HepG2 (cell line): ENCODE results near the gene SBNO2. TPM values are rescaled to one million over a fixed set of nuclear protein-coding genes. Genes with fewer than 3 reads are reported as not detected.

Source experiments
- ATAC-seq: fragments of 200-7000 bp; cut with Tn5 transposase; 3 replicates; pipeline ENCODE4 v1.9.1; 2020; ENCODE audit warnings: mild to moderate bottlenecking, moderate library complexity
- BruUV-seq: library from RNA; stranded (reverse); fragments of 400-500 nt; replicated peaks from 2 replicates; lab custom pipeline; 2021; lab: Mats Ljungman, UMichigan
- CTCF ChIA-PET: fragments of 300-600 bp; formaldehyde crosslinking; extraction: SDS; loops from one replicate; lab custom pipeline; 2021; ENCODE audit warnings: low total read pairs, inconsistent platforms, low intra/inter-chr PET ratio; lab: Yijun Ruan, JAX
- POLR2A ChIA-PET: fragments of 350-600 bp; sonication (Branson Sonifier 250); formaldehyde crosslinking; loops from one replicate; lab custom pipeline; 2020; ENCODE audit warnings: antibody characterized with exemption, inconsistent platforms; lab: Yijun Ruan, JAX
- DNase-seq: peaks from one replicate; pipeline ENCODE4 v3.0.0-alpha.2; 2015; ENCODE audit warnings: low spot score
- FAIRE-seq: peaks from 3 replicates; lab custom pipeline; 2011; peaks lifted over from hg19 to GRCh38; lab: Jason Lieb, UNC
- H2AFZ ChIP-seq: one replicate; pipeline ENCODE4 v1.6.1; 2011; ENCODE audit warnings: low read length, inconsistent platforms
- H3K27ac ChIP-seq: fragments of 300-600 bp; 3 replicates; pipeline ENCODE4 v1.8.0; 2011; ENCODE audit warnings: mixed run types, mild to moderate bottlenecking, mixed read lengths, low read length, inconsistent platforms; ENCODE audit not compliant: insufficient read depth; ENCODE audit errors: extremely low read length
- H3K27me3 ChIP-seq, 2 experiments: fragments of 200-600 bp in 1 of 2; 2 replicates in 1 of 2; 3 replicates in 1 of 2; pipeline versions ENCODE4 v1.6.0 to v1.8.0; 2011; ENCODE audit warnings: low read length in 2 of 2, mild to moderate bottlenecking in 2 of 2, moderate library complexity in 2 of 2, inconsistent platforms in 1 of 2; ENCODE audit not compliant: insufficient read depth in 2 of 2, control insufficient read depth in 1 of 2
- H3K36me3 ChIP-seq, 2 experiments: fragments of 200-600 bp in 1 of 2; replicated peaks in 1 of 2; 2 replicates in 1 of 2; 3 replicates in 1 of 2; pipeline versions ENCODE4 v1.5.1 to v1.8.0; 2011; ENCODE audit warnings: low read length in 2 of 2, inconsistent platforms in 1 of 2; ENCODE audit not compliant: insufficient read depth in 2 of 2, control insufficient read depth in 1 of 2
- H3K4me1 ChIP-seq: 2 replicates; pipeline ENCODE4 v1.5.1; 2012; ENCODE audit warnings: low read length, inconsistent platforms; ENCODE audit not compliant: insufficient read depth
- H3K4me2 ChIP-seq: 2 replicates; pipeline ENCODE4 v1.6.0; 2011; ENCODE audit warnings: low read depth, low read length, inconsistent platforms
- H3K4me3 ChIP-seq, 3 experiments: fragments of 200-600 bp in 1 of 3; sonication (generic), shearing (Covaris generic) in 1 of 3; replicated peaks in 1 of 3; 2 replicates each; pipeline ENCODE4 v1.5.1; 2011 to 2016; ENCODE audit warnings: low read length in 3 of 3, inconsistent platforms in 2 of 3, low read depth in 2 of 3, mild to moderate bottlenecking in 2 of 3, control low read depth in 1 of 3, mixed read lengths in 1 of 3; ENCODE audit not compliant: insufficient read depth in 1 of 3
- H3K79me2 ChIP-seq: one replicate; pipeline ENCODE4 v1.6.1; 2011; ENCODE audit warnings: low read length, inconsistent platforms; ENCODE audit not compliant: insufficient read depth
- H3K9ac ChIP-seq: 2 replicates; pipeline ENCODE4 v1.6.0; 2011; ENCODE audit warnings: mild to moderate bottlenecking, low read depth, low read length, inconsistent platforms; ENCODE audit not compliant: insufficient read depth
- H3K9me3 ChIP-seq: 2 replicates; pipeline ENCODE4 v1.5.1; 2012; ENCODE audit warnings: mild to moderate bottlenecking, low read length
- H4K20me1 ChIP-seq: 2 replicates; pipeline ENCODE4 v1.6.0; 2011; ENCODE audit warnings: inconsistent platforms, mild to moderate bottlenecking, low read length, moderate library complexity; ENCODE audit not compliant: insufficient read depth
- CEBPG ChIP-seq: IDR thresholded peaks from 2 replicates; pipeline ENCODE4 v1.6.1; 2016
- GFI1 ChIP-seq: sonication (generic); formaldehyde crosslinking; IDR thresholded peaks from 2 replicates; pipeline ENCODE4 v1.5.0; 2020; ENCODE audit warnings: missing genetic modification reagents, mild to moderate bottlenecking, borderline replicate concordance
- JUND ChIP-seq: sonication (generic); formaldehyde crosslinking; IDR thresholded peaks from 2 replicates; pipeline ENCODE4 v1.8.0; 2022; ENCODE audit warnings: mild to moderate bottlenecking, missing genetic modification reagents
- NR2C2 ChIP-seq: sonication (generic); formaldehyde crosslinking; IDR thresholded peaks from 2 replicates; pipeline ENCODE4 v1.4.0; 2020; ENCODE audit warnings: missing genetic modification reagents, mild to moderate bottlenecking, moderate library complexity, borderline replicate concordance
- NR2F1 ChIP-seq, 2 experiments: fragments of 450-650 bp in 1 of 2; formaldehyde crosslinking in 1 of 2; IDR thresholded peaks; 2 replicates each; pipeline versions ENCODE4 v1.5.0 to v1.6.1; 2016 to 2020; ENCODE audit warnings: mild to moderate bottlenecking in 1 of 2, missing compliant biosample characterization in 1 of 2, missing genetic modification reagents in 1 of 2, moderate library complexity in 1 of 2
- PATZ1 ChIP-seq: sonication (generic); formaldehyde crosslinking; IDR thresholded peaks from 2 replicates; pipeline ENCODE4 v1.4.0; 2020; ENCODE audit warnings: missing genetic modification reagents
- SRY ChIP-seq: sonication (generic); formaldehyde crosslinking; IDR thresholded peaks from 2 replicates; pipeline ENCODE4 v1.8.0; 2022; ENCODE audit warnings: mild to moderate bottlenecking, missing genetic modification reagents
- ZBTB38 ChIP-seq: sonication (generic); formaldehyde crosslinking; IDR thresholded peaks from 2 replicates; pipeline ENCODE4 v1.5.1; 2020; ENCODE audit warnings: mild to moderate bottlenecking, missing genetic modification reagents
- WGBS: methylation state at CpG from one replicate; pipeline ENCODE4 v1.1.6; 2017; ENCODE audit warnings: low lambda C conversion rate; 5-methylcytosine and 5-hydroxymethylcytosine counted together
- in situ Hi-C: cut with HindIII; loops from 2 replicates; pipeline ENCODE4 v1.10.0; 2017; ENCODE audit warnings: low pct_unique_long_range_greater_than_20kb; ENCODE audit not compliant: extremely low pct_ligation_motif_present
- intact Hi-C: fragments of 100-400 bp; cut with micrococcal nuclease; formaldehyde crosslinking; loops from one replicate; pipeline ENCODE4 v1.10.0; 2022; ENCODE audit not compliant: unreplicated experiment
- polyA plus RNA-seq, 8 experiments: library from polyadenylated mRNA; depleted of rRNA in 3 of 8; stranded (reverse) in 7 of 8; unstranded in 1 of 8; fragments of >200 nt; fragmentation: Illumina TruSeq in 4 of 8; extraction: Trizol in 4 of 8; gene quantifications; 2 replicates each; pipeline versions ENCODE4 v1.2.1 to v1.2.3, GENCODE V29; 2011 to 2016; ENCODE audit warnings: low read depth in 4 of 8, missing spikeins in 1 of 8, mixed read lengths in 1 of 8; ENCODE audit not compliant: insufficient read depth in 1 of 8
- total RNA-seq, 5 experiments: library from RNA; depleted of rRNA; stranded (reverse); fragments of >200 nt; fragmentation: Illumina TruSeq; extraction: Trizol; gene quantifications; 2 replicates each; pipeline ENCODE4 v1.2.3, GENCODE V29; 2016; ENCODE audit warnings: low read depth in 1 of 5
- TF ChIP-seq, protein P1 (sequence below): sonication (generic); formaldehyde crosslinking; IDR thresholded peaks from 2 replicates; pipeline ENCODE4 v1.4.0; 2020; ENCODE audit warnings: missing genetic modification reagents
- TF ChIP-seq, protein P2 (sequence below): conservative IDR thresholded peaks from 2 replicates; pipeline ENCODE4 v1.6.1; 2018; ENCODE audit warnings: missing genetic modification reagents
- TF ChIP-seq, protein P3 (sequence below): sonication (generic); formaldehyde crosslinking; IDR thresholded peaks from 2 replicates; pipeline ENCODE4 v1.5.1; 2020; ENCODE audit warnings: mild to moderate bottlenecking, missing genetic modification reagents, moderate library complexity
- TF ChIP-seq, protein P4 (sequence below): sonication (generic); formaldehyde crosslinking; IDR thresholded peaks from 2 replicates; pipeline ENCODE4 v1.8.1; 2023; ENCODE audit warnings: mild to moderate bottlenecking, moderate library complexity, missing genetic modification reagents

The SBNO2 gene
- total and polyA plus RNA-seq, 2 of the 13 experiments (the other 11 are each of a cell fraction or from before 2014, with no cell fraction given), result 8.6 to 10.4 TPM

DNA sequence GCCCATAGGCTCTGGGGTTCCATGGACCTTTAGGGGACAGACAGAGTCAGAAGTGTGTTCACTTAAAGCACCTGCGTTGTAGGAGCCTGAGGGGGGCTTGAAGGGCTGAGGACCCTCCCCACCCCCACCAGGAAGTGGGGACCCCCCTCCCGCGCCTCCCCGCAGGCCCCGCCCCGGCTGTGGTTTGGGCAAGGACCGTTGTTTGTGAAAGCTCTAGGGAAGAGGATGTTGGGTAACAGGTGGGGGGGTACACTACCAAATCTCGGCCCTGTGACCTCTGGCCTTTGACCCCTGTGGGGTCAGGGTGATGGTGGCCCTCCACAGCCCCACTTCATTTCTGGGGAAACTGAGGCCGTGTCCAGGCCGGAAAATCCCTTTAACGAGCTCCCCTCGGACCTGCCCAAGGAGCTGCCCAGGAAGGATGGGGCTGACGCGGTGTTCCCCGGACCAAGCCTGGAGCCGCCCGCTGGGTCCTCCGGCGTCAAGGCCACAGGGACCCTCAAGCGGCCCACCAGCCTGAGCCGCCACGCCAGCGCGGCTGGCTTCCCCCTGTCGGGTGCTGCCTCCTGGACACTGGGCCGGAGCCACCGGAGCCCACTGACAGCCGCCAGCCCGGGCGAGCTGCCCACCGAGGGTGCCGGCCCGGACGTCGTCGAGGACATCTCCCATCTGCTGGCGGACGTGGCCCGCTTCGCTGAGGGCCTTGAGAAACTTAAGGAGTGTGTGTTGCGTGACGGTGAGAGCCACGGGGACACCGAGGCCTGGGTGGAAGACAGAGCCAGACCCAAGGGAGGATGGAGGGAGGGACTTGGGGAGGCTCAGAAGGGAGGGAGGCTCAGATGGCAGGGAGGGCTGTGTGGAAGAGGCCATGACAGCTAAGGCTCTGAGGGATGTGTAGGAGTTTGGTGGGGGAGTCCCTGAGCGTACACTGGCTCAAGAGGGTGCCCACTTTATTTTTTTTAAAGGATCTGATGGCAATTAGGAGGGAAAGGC lies 105.8 kb downstream of the SBNO2 start:
- POLR2A ChIA-PET, result interaction anchor here (0.9 to 2.7 kb wide), 7 partner anchors 8 to 201 kb away, joined by 3 to 9 read pairs (median 5); partner anchors contain the start of genes CIRBP, CNN2 and RNU6-2
- CTCF ChIA-PET, result no interaction called here
- H3K79me2 ChIP-seq, result no peaks in the 10 kb centered on the region
- H3K4me3 ChIP-seq, result peak overlapping the region; percentile 71 to 78 (median 77); a peak in 4 of 6 replicates
- H3K9me3 ChIP-seq, result no peaks in the 10 kb centered on the region
- H4K20me1 ChIP-seq, result no peaks in the 10 kb centered on the region
- H3K27ac ChIP-seq, result no peak overlapping the region
- ATAC-seq (no peak), DNase-seq (no peak), FAIRE-seq (no peak)
- no peaks in the 10 kb centered on the region for H3K27me3 ChIP-seq
- no peaks in the 10 kb centered on the region for H3K36me3 ChIP-seq
- H3K4me1 ChIP-seq, result peaks cover 47% of the 10 kb centered on the region
- H2AFZ ChIP-seq, result no peak overlapping the region
- WGBS, result 74% methylated on average over 30 of the region's 45 CpGs
- in situ Hi-C loops, result loop anchor here (5.0 kb wide), 1 partner anchor 34 kb away; the partner anchor contains the start of gene GPX4
- no peak overlapping the region for H3K9ac ChIP-seq
- intact Hi-C loops, result no loop called here
- no TSS peak for BruUV-seq
- H3K4me2 ChIP-seq, result peak overlapping the region; percentile 86
- TF ChIP-seq, protein P1, sequence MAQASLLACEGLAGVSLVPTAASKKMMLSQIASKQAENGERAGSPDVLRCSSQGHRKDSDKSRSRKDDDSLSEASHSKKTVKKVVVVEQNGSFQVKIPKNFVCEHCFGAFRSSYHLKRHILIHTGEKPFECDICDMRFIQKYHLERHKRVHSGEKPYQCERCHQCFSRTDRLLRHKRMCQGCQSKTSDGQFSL, result peak; percentile 50; the same call in 1 of the 2 replicates
- TF ChIP-seq PATZ1 (CRISPR knock-in tag) (0 out of 2 replicates have a peak, but pooled peaks have one; percentile 22), SRY (CRISPR knock-in tag) (no peak), NR2C2 (CRISPR knock-in tag) (peak; percentile 90), CEBPG (CRISPR knock-in tag) (peak; percentile 10; the same call in 1 of the 2 replicates), ZBTB38 (CRISPR knock-in tag) (peak; percentile 22; the same call in 1 of the 2 replicates), JUND (CRISPR knock-in tag) (no peak), NR2F1 (CRISPR knock-in tag; IDR thresholded peaks at IDR 0.05) (peak in 1 of 2 experiments; percentile 50; a peak in 1 of 4 replicates), GFI1 (CRISPR knock-in tag) (peak; percentile 95)
- TF ChIP-seq, protein P2, sequence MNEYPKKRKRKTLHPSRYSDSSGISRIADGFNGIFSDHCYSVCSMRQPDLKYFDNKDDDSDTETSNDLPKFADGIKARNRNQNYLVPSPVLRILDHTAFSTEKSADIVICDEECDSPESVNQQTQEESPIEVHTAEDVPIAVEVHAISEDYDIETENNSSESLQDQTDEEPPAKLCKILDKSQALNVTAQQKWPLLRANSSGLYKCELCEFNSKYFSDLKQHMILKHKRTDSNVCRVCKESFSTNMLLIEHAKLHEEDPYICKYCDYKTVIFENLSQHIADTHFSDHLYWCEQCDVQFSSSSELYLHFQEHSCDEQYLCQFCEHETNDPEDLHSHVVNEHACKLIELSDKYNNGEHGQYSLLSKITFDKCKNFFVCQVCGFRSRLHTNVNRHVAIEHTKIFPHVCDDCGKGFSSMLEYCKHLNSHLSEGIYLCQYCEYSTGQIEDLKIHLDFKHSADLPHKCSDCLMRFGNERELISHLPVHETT (CRISPR knock-in tag), result no peak
- TF ChIP-seq, protein P3, sequence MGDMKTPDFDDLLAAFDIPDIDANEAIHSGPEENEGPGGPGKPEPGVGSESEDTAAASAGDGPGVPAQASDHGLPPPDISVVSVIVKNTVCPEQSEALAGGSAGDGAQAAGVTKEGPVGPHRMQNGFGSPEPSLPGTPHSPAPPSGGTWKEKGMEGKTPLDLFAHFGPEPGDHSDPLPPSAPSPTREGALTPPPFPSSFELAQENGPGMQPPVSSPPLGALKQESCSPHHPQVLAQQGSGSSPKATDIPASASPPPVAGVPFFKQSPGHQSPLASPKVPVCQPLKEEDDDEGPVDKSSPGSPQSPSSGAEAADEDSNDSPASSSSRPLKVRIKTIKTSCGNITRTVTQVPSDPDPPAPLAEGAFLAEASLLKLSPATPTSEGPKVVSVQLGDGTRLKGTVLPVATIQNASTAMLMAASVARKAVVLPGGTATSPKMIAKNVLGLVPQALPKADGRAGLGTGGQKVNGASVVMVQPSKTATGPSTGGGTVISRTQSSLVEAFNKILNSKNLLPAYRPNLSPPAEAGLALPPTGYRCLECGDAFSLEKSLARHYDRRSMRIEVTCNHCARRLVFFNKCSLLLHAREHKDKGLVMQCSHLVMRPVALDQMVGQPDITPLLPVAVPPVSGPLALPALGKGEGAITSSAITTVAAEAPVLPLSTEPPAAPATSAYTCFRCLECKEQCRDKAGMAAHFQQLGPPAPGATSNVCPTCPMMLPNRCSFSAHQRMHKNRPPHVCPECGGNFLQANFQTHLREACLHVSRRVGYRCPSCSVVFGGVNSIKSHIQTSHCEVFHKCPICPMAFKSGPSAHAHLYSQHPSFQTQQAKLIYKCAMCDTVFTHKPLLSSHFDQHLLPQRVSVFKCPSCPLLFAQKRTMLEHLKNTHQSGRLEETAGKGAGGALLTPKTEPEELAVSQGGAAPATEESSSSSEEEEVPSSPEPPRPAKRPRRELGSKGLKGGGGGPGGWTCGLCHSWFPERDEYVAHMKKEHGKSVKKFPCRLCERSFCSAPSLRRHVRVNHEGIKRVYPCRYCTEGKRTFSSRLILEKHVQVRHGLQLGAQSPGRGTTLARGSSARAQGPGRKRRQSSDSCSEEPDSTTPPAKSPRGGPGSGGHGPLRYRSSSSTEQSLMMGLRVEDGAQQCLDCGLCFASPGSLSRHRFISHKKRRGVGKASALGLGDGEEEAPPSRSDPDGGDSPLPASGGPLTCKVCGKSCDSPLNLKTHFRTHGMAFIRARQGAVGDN, result peak; percentile 25; the same call in 1 of the 2 replicates
- TF ChIP-seq, protein P4, sequence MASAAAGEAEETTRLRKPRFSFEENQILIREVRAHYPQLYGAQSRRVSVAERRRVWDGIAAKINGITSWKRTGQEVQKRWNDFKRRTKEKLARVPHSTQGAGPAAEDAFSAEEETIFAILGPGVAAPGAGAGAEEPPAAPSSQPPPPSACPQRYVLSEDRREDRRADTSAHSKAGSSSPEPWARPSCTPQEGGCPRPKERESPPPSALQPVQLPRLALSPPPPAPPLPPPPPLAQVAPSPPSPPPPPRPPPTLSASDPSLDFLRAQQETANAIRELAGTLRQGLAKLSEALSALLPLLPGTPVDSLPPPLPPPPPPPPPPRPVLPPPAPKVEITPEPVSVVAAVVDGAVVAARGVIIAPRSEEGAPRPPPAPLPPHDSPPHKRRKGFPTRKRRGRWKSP (CRISPR knock-in tag), result no peak
